Gastrocnemius medialis (tissue), 4 donors: ENCODE results near the gene NHSL1. TPM values are rescaled to one million over a fixed set of nuclear protein-coding genes. Genes with fewer than 3 reads are reported as not detected.

Experiments
- ATAC-seq, 2 donors: fragments of 150-250 bp; one replicate each; pipeline ENCODE4 v1.9.1; 2016
- DNase-seq, 2 donors: peaks; one replicate each; pipeline ENCODE4 v3.0.0-alpha.2; 2019
- H3K27ac ChIP-seq, 4 donors: fragments of 200-600 bp; sonication (generic); 1 replicate in 1 of 4; 2 replicates in 3 of 4; pipeline ENCODE4 v1.5.1; 2016 to 2018; ENCODE audit warnings: mild to moderate bottlenecking in 2 of 4, moderate library complexity in 1 of 4
- H3K27me3 ChIP-seq, 3 donors: fragments of 200-600 bp; sonication (generic) in 2 of 3; 1 replicate in 1 of 3; 2 replicates in 2 of 3; pipeline versions ENCODE4 v1.5.1 to v1.6.0; 2016 to 2019; ENCODE audit warnings: mild to moderate bottlenecking in 1 of 3, moderate library complexity in 1 of 3
- H3K36me3 ChIP-seq, 2 donors: fragments of 200-600 bp; sonication (generic) in 1 of 2; one replicate each; pipeline ENCODE4 v1.5.1; 2017 to 2018
- H3K4me1 ChIP-seq, 2 donors: fragments of 200-600 bp; sonication (generic) in 1 of 2; one replicate each; pipeline ENCODE4 v1.5.1; 2016 to 2017; ENCODE audit warnings: mild to moderate bottlenecking in 2 of 2
- H3K4me3 ChIP-seq, 4 donors: fragments of 200-600 bp; sonication (generic) in 3 of 4; 1 replicate in 1 of 4; 2 replicates in 3 of 4; pipeline ENCODE4 v1.5.1; 2016 to 2019; ENCODE audit warnings: mild to moderate bottlenecking in 2 of 4
- H3K9me3 ChIP-seq, 3 donors: fragments of 200-600 bp; sonication (generic) in 2 of 3; 1 replicate in 1 of 3; 2 replicates in 2 of 3; pipeline ENCODE4 v1.5.1; 2016 to 2019
- CTCF ChIP-seq, 5 experiments: fragments of 450-650 bp in 3 of 5; fragments of 200-600 bp in 2 of 5; sonication (generic) in 2 of 5; IDR thresholded peaks in 4 of 5; conservative IDR thresholded peaks in 1 of 5; 1 replicate in 4 of 5; 2 replicates in 1 of 5; pipeline ENCODE4 v1.5.1; 2016 to 2019; ENCODE audit warnings: antibody characterized with exemption in 5 of 5, mild to moderate bottlenecking in 3 of 5, moderate library complexity in 3 of 5
- POLR2A ChIP-seq, 2 donors: fragments of 450-650 bp; IDR thresholded peaks; one replicate each; pipeline ENCODE4 v1.6.1; 2017; ENCODE audit warnings: antibody characterized with exemption in 2 of 2, mild to moderate bottlenecking in 2 of 2, moderate library complexity in 2 of 2
- in situ Hi-C, 4 donors: fragments of 200-750 bp; cut with MboI; loops; one replicate each; pipeline versions ENCODE4 v1.15.0 to v1.8.0; 2017; ENCODE audit warnings: low sequenced_read_pairs in 4 of 4
- intact Hi-C: fragments of 100-400 bp; cut with DNase I; formaldehyde crosslinking; loops from one replicate; pipeline ENCODE4 v1.15.1; 2023; ENCODE audit warnings: low total_unique reads
- total RNA-seq, 4 donors: library from RNA; depleted of rRNA; stranded (reverse); fragments of >200 nt; gene quantifications; one replicate each; pipeline versions ENCODE4 v1.1.0 to v1.2.3, GENCODE V29; 2016

Gene NHSL1
- total RNA-seq, 4 donors from 2014 or later: 0.31 to 2.0 (median 1.1) TPM

GRCh38 chr6:138515657-138516248 is 16.5 kb upstream of the NHSL1 start:
- Histone ChIP-seq H3K9me3 (no peaks in the 10 kb centered on the region), H3K4me3 (no peak overlapping the region), H3K36me3 (no peaks in the 10 kb centered on the region), H3K27ac (no peak overlapping the region), H3K27me3 (no peaks in the 10 kb centered on the region), H3K4me1 (no peaks in the 10 kb centered on the region)
- intact Hi-C loops: loop anchor here (10.0 kb wide), 1 partner anchor 91 kb away; no protein-coding TSS in a partner anchor
- in situ Hi-C loops: loop anchor here in 2 of 4 donors (10.0 kb wide), 2 partner anchors 81 to 401 kb away; no protein-coding TSS in a partner anchor
- ATAC-seq (no peak), DNase-seq (no peak)
- TF ChIP-seq POLR2A (IDR thresholded peaks at IDR 0.05) (no peak), CTCF (IDR thresholded peaks at IDR 0.05 in 4 of 5, conservative IDR thresholded peaks at IDR 0.05 in 1 of 5) (no peak)

DNA sequence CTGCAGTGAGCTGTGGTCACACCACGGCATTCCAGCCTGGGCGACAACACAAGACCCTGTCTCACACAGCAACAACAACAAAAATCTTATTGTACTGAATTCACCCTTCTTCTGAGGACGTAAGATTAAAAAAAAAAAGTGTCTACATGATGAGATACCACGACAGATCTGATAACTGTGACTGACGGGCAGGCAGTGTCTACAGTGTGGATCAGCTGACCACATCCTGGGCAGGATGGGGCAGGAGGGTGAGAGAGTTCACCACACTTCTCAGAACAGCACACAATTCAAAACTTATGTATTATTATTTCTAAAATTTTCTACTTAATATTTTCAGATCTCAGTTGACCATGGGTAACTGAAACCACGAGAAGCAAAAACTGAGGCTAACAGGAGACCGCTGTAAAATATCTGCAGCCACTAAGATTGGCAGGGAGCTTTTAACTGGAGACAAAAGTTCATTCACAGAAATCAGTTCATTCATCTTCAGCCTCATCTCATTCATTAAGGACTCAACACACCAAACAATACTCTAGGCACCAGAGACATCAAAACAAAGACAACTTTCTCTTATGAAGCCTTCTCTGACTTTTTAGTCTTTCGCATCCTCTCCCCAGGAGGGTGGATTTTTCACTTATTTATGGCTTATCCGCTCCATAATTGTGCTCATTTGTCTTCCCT is 15.7 kb upstream of the NHSL1 start:
- intact Hi-C loops: loop anchor here (10.0 kb wide), 1 partner anchor 90 kb away; no protein-coding TSS in a partner anchor
- ATAC-seq (no peak), DNase-seq (no peak)
- TF ChIP-seq CTCF (IDR thresholded peaks at IDR 0.05 in 4 of 5, conservative IDR thresholded peaks at IDR 0.05 in 1 of 5): no peak
- TF ChIP-seq POLR2A (IDR thresholded peaks at IDR 0.05): no peak
- in situ Hi-C loops: loop anchor here in 2 of 4 donors (10.0 kb wide), 2 partner anchors 80 to 400 kb away; no protein-coding TSS in a partner anchor
- H3K27ac ChIP-seq: no peak overlapping the region
- H3K4me1 ChIP-seq: no peaks in the 10 kb centered on the region
- H3K4me3 ChIP-seq: no peak overlapping the region
- no peaks in the 10 kb centered on the region for H3K9me3 ChIP-seq
- H3K36me3 ChIP-seq: no peaks in the 10 kb centered on the region
- no peaks in the 10 kb centered on the region for H3K27me3 ChIP-seq

GRCh38 chr6:138512609-138513008 is 13.3 kb upstream of the NHSL1 start:
- H3K27me3 ChIP-seq: no peaks in the 10 kb centered on the region
- H3K4me1 ChIP-seq: no peaks in the 10 kb centered on the region
- ATAC-seq (no peak), DNase-seq (no peak)
- in situ Hi-C loops: loop anchor here in 2 of 4 donors (10.0 kb wide), 2 partner anchors 78 to 398 kb away; no protein-coding TSS in a partner anchor
- H3K36me3 ChIP-seq: no peaks in the 10 kb centered on the region
- no peak for TF ChIP-seq POLR2A (IDR thresholded peaks at IDR 0.05)
- no peak for TF ChIP-seq CTCF (IDR thresholded peaks at IDR 0.05 in 4 of 5, conservative IDR thresholded peaks at IDR 0.05 in 1 of 5)
- H3K9me3 ChIP-seq: no peaks in the 10 kb centered on the region
- intact Hi-C loops: loop anchor here (10.0 kb wide), 1 partner anchor 88 kb away; no protein-coding TSS in a partner anchor
- H3K4me3 ChIP-seq: no peak overlapping the region
- H3K27ac ChIP-seq: no peak overlapping the region

DNA sequence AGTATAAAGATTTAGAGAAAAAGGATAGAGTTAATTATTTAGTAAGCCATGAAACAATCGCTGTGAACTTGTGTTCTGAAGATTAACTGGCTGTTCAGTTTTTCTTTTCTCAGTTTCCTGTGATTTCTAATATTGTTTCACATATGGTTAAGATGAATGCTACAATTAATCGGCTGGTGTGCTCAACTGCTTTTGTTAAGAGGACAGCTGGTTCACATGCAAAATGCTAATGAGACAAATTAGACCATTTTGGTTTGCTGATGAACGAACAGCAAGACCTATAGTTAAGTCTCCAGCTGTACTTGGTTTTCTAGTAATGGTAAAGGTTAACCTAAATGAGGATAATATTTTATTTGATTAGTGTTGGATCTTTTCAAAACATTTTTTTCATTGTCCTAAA is 10.8 kb upstream of the NHSL1 start:
- ATAC-seq (no peak), DNase-seq (no peak)
- Histone ChIP-seq H3K4me3 (no peak overlapping the region), H3K9me3 (no peaks in the 10 kb centered on the region), H3K36me3 (no peaks in the 10 kb centered on the region), H3K27ac (no peak overlapping the region), H3K27me3 (no peaks in the 10 kb centered on the region), H3K4me1 (no peaks in the 10 kb centered on the region)
- TF ChIP-seq POLR2A (IDR thresholded peaks at IDR 0.05) (no peak), CTCF (IDR thresholded peaks at IDR 0.05 in 4 of 5, conservative IDR thresholded peaks at IDR 0.05 in 1 of 5) (no peak)
- in situ Hi-C loops: loop anchor here in 2 of 4 donors (10.0 kb wide), 2 partner anchors 75 to 395 kb away; no protein-coding TSS in a partner anchor
- intact Hi-C loops: loop anchor here (10.0 kb wide), 1 partner anchor 85 kb away; no protein-coding TSS in a partner anchor
